ENCODE data around the gene SMIM29. TPM values are rescaled to one million over a fixed set of nuclear protein-coding genes. Genes with fewer than 3 reads are reported as not detected.
"Not testable (repeated sequence)": the region's sequence is repeated elsewhere in the genome, so short reads cannot be mapped to it uniquely, and the experiment has no call there.

Gene SMIM29
- polyA plus RNA-seq, 1 donor (not counting 4 experiments of a cell fraction or from before 2014, with no cell fraction given): 27.4 TPM

DNA sequence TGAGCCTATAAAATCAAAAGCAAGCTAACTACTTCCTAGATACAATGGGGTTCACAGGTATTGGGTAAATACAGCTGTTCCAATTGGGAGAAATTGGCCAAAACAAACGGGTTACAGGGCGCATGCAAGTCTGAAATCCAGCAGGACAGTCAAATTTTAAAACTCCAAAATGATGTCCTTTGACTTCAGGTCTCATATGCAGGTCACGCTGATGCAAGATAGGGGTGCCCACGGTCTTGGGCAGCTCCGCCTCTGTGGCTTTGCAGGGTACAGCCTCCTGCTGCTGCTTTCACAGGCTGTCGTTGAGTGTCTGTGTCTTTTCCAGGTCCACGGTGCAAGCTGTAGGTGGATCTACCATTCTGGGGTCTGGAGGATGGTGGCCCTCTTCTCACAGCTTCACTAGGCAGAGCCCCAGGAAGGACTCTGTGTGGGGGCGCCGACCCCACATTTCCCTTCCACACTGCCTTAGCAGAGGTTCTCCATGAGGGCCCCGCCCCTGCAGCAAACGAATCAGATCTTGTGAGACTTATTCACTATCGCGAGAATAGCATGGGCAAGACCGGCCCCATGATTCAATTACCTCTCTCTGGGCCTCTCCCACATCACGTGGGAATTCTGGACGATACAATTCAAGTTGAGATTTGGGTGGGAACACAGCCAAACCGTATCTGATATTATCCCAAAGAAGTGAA is 11.9 kb upstream of the SMIM29 start:
- dilution Hi-C loops (cut with MboI; ENCODE audit: extremely low pct_ligation_motif_present, low sequenced_read_pairs): no loop called here
- H3K27ac ChIP-seq (ENCODE audit: control insufficient read depth, insufficient read depth, low read length): no peak overlapping the region
- H3K36me3 ChIP-seq (ENCODE audit: control insufficient read depth in 2 of 2, extremely low read depth in 1 of 2, insufficient read depth in 2 of 2, low read length in 2 of 2): no peaks in the 10 kb centered on the region
- no peak overlapping the region for H3K4me3 ChIP-seq (ENCODE audit: control insufficient read depth in 2 of 3, extremely low read depth in 1 of 3, insufficient read depth in 2 of 3, low read depth in 1 of 3, low read length in 3 of 3)
- no peaks in the 10 kb centered on the region for H3K9me3 ChIP-seq (ENCODE audit: control insufficient read depth, low read depth, low read length)
- no peaks in the 10 kb centered on the region for H3K27me3 ChIP-seq (ENCODE audit: control insufficient read depth, extremely low read depth, insufficient read depth, low read length)
- no peak for FAIRE-seq
- H3K9ac ChIP-seq (ENCODE audit: control insufficient read depth, extremely low read depth, insufficient read depth, low read length): no peak overlapping the region
- H2AFZ ChIP-seq (ENCODE audit: control insufficient read depth, low read length): no peak overlapping the region
- no peak for DNase-seq (ENCODE audit: low read depth, low spot score)
- no peaks in the 10 kb centered on the region for H3K9me1 ChIP-seq (ENCODE audit: control insufficient read depth, extremely low read depth, insufficient read depth, low read length)
- no peaks in the 10 kb centered on the region for H3K79me2 ChIP-seq (ENCODE audit: control insufficient read depth, insufficient read depth, low read length)
- no peak for TF ChIP-seq EZH2 (IDR thresholded peaks at IDR 0.05; ENCODE audit: low read length)
- TF ChIP-seq, protein P1, sequence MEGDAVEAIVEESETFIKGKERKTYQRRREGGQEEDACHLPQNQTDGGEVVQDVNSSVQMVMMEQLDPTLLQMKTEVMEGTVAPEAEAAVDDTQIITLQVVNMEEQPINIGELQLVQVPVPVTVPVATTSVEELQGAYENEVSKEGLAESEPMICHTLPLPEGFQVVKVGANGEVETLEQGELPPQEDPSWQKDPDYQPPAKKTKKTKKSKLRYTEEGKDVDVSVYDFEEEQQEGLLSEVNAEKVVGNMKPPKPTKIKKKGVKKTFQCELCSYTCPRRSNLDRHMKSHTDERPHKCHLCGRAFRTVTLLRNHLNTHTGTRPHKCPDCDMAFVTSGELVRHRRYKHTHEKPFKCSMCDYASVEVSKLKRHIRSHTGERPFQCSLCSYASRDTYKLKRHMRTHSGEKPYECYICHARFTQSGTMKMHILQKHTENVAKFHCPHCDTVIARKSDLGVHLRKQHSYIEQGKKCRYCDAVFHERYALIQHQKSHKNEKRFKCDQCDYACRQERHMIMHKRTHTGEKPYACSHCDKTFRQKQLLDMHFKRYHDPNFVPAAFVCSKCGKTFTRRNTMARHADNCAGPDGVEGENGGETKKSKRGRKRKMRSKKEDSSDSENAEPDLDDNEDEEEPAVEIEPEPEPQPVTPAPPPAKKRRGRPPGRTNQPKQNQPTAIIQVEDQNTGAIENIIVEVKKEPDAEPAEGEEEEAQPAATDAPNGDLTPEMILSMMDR (optimal IDR thresholded peaks at IDR 0.05 in 1 of 3, IDR thresholded peaks at IDR 0.05 in 1 of 3, conservative IDR thresholded peaks at IDR 0.05 in 1 of 3; ENCODE audit: extremely low read depth in 1 of 3, insufficient read depth in 2 of 3, low read length in 3 of 3): no peak
- no peaks in the 10 kb centered on the region for H4K20me1 ChIP-seq (ENCODE audit: control insufficient read depth, extremely low read depth, insufficient read depth, low read length)
- no peaks in the 10 kb centered on the region for H3K4me1 ChIP-seq (ENCODE audit: control insufficient read depth, extremely low read depth, insufficient read depth, low read length)
- no peak overlapping the region for H3K4me2 ChIP-seq (ENCODE audit: control insufficient read depth, extremely low read depth, insufficient read depth, low read depth, low read length)

GRCh38 chr6:34259529-34260069 is 10.8 kb upstream of the SMIM29 start:
- Histone ChIP-seq H2AFZ (ENCODE audit: control insufficient read depth, low read length) (no peak overlapping the region), H3K9me1 (ENCODE audit: control insufficient read depth, extremely low read depth, insufficient read depth, low read length) (no peaks in the 10 kb centered on the region), H3K9me3 (ENCODE audit: control insufficient read depth, low read depth, low read length) (no peaks in the 10 kb centered on the region), H3K9ac (ENCODE audit: control insufficient read depth, extremely low read depth, insufficient read depth, low read length) (no peak overlapping the region), H3K4me2 (ENCODE audit: control insufficient read depth, extremely low read depth, insufficient read depth, low read depth, low read length) (no peak overlapping the region), H4K20me1 (ENCODE audit: control insufficient read depth, extremely low read depth, insufficient read depth, low read length) (no peaks in the 10 kb centered on the region), H3K4me3 (ENCODE audit: control insufficient read depth in 2 of 3, extremely low read depth in 1 of 3, insufficient read depth in 2 of 3, low read depth in 1 of 3, low read length in 3 of 3) (no peak overlapping the region), H3K27ac (ENCODE audit: control insufficient read depth, insufficient read depth, low read length) (no peak overlapping the region), H3K27me3 (ENCODE audit: control insufficient read depth, extremely low read depth, insufficient read depth, low read length) (no peaks in the 10 kb centered on the region), H3K36me3 (ENCODE audit: control insufficient read depth in 2 of 2, extremely low read depth in 1 of 2, insufficient read depth in 2 of 2, low read length in 2 of 2) (no peaks in the 10 kb centered on the region), H3K4me1 (ENCODE audit: control insufficient read depth, extremely low read depth, insufficient read depth, low read length) (no peaks in the 10 kb centered on the region), H3K79me2 (ENCODE audit: control insufficient read depth, insufficient read depth, low read length) (no peaks in the 10 kb centered on the region)
- FAIRE-seq (no peak), DNase-seq (ENCODE audit: low read depth, low spot score) (no peak)
- dilution Hi-C loops (cut with MboI; ENCODE audit: extremely low pct_ligation_motif_present, low sequenced_read_pairs): no loop called here
- TF ChIP-seq EZH2 (IDR thresholded peaks at IDR 0.05; ENCODE audit: low read length): no peak
- TF ChIP-seq, protein P1 (optimal IDR thresholded peaks at IDR 0.05 in 1 of 3, IDR thresholded peaks at IDR 0.05 in 1 of 3, conservative IDR thresholded peaks at IDR 0.05 in 1 of 3; ENCODE audit: extremely low read depth in 1 of 3, insufficient read depth in 2 of 3, low read length in 3 of 3): no peak

- H3K9me1 ChIP-seq (ENCODE audit: control insufficient read depth, extremely low read depth, insufficient read depth, low read length); H3K9me3 ChIP-seq (ENCODE audit: control insufficient read depth, low read depth, low read length); H3K27me3 ChIP-seq (ENCODE audit: control insufficient read depth, extremely low read depth, insufficient read depth, low read length); H3K79me2 ChIP-seq (ENCODE audit: control insufficient read depth, insufficient read depth, low read length); H3K4me3 ChIP-seq (ENCODE audit: control insufficient read depth in 2 of 3, extremely low read depth in 1 of 3, insufficient read depth in 2 of 3, low read depth in 1 of 3, low read length in 3 of 3); H3K27ac ChIP-seq (ENCODE audit: control insufficient read depth, insufficient read depth, low read length); DNase-seq (ENCODE audit: low read depth, low spot score); H2AFZ ChIP-seq (ENCODE audit: control insufficient read depth, low read length); H3K4me2 ChIP-seq (ENCODE audit: control insufficient read depth, extremely low read depth, insufficient read depth, low read depth, low read length); dilution Hi-C loops (cut with MboI; ENCODE audit: extremely low pct_ligation_motif_present, low sequenced_read_pairs); H4K20me1 ChIP-seq (ENCODE audit: control insufficient read depth, extremely low read depth, insufficient read depth, low read length); H3K36me3 ChIP-seq (ENCODE audit: control insufficient read depth in 2 of 2, extremely low read depth in 1 of 2, insufficient read depth in 2 of 2, low read length in 2 of 2); H3K9ac ChIP-seq (ENCODE audit: control insufficient read depth, extremely low read depth, insufficient read depth, low read length); FAIRE-seq: not testable (repeated sequence)
- H3K4me1 ChIP-seq (ENCODE audit: control insufficient read depth, extremely low read depth, insufficient read depth, low read length): peaks cover 15% of the 10 kb centered on the region
Measured at GRCh38 chr6:34252395-34252794, 3.6 kb upstream of the SMIM29 start.
